Measurements from ENCODE around the gene SLC28A3.

GRCh38 chr9:84382720-84383119 is 42.2 kb upstream of the SLC28A3 start:
- TF ChIP-seq CTCF (IDR thresholded peaks at IDR 0.05) = no peak
- TF ChIP-seq POLR2A (IDR thresholded peaks at IDR 0.05) = no peak
- no peak for TF ChIP-seq POLR2AphosphoS5 (IDR thresholded peaks at IDR 0.05)
- no peak for TF ChIP-seq EP300 (IDR thresholded peaks at IDR 0.05)

All from upper lobe of left lung (tissue), 4 donors.